NT2/D1 (cell line): ENCODE results near the gene FASTK.

Experiments
- YY1 ChIP-seq: IDR thresholded peaks from 2 replicates; pipeline ENCODE4 v1.6.1; 2011; ENCODE audit not compliant: insufficient read length, insufficient read depth
- ZNF274 ChIP-seq: IDR thresholded peaks from 2 replicates; pipeline ENCODE4 v1.6.1; 2011; ENCODE audit warnings: mild to moderate bottlenecking, low read depth, low read length

DNA sequence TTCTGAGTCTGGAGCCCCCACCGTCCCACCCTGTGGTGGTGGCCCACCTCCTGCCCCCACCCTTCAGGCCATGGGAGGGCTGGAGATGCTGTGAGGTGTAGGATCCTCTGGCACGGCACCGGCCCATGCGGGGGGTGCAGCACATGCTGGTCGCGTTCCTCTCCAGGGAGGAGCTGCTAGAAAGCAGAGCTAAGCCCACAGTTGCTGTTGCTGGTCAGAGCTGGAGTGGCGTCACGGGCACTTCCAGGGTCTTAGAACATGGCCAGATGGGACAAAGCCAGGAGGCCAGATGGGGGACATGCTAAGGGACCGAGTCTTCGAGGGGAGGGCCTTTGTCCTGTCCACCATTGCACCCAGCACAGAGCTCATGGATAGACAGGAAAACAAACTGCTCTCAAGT lies 27.3 kb upstream of the FASTK start:
- TF ChIP-seq ZNF274, result no peak
- TF ChIP-seq YY1, result no peak
